ENCODE measurements around the gene NR6A1.

The NR6A1 gene

DNA sequence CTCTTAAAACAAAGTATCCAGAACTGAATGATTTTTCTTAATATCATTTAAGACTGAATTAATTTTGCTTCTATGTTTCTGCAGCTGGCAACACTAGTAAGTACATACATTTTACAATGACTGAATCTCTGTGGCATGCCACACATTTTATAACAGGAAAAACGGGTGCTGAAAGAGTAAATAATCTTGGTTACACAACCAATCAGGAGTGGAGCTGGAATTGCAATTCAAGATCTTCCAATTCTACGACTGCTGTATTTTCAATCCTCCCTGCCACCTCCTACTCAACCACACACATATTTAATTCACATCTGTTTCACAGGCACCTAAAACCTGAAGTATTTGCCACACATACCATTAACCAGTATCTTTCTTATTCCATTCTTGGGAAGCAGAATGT is 211.2 kb downstream of the NR6A1 start:
- Histone ChIP-seq H3K36me3 (ENCODE audit: control insufficient read depth, insufficient read depth, low read length) (no peaks in the 10 kb centered on the region), H3K27ac (ENCODE audit: low read depth, low read length) (no peak overlapping the region), H3K4me1 (ENCODE audit: control insufficient read depth, insufficient read depth, low read length) (no peaks in the 10 kb centered on the region; the same call in 1 of the 2 replicates), H3K9me3 (ENCODE audit: control insufficient read depth, insufficient read depth, low read depth, low read length) (no peaks in the 10 kb centered on the region), H3K9ac (ENCODE audit: low read length) (no peak overlapping the region), H3K27me3 (ENCODE audit: control insufficient read depth, insufficient read depth, low read length) (no peaks in the 10 kb centered on the region), H3K4me3 (ENCODE audit: low read depth, low read length) (no peak overlapping the region)

DNA sequence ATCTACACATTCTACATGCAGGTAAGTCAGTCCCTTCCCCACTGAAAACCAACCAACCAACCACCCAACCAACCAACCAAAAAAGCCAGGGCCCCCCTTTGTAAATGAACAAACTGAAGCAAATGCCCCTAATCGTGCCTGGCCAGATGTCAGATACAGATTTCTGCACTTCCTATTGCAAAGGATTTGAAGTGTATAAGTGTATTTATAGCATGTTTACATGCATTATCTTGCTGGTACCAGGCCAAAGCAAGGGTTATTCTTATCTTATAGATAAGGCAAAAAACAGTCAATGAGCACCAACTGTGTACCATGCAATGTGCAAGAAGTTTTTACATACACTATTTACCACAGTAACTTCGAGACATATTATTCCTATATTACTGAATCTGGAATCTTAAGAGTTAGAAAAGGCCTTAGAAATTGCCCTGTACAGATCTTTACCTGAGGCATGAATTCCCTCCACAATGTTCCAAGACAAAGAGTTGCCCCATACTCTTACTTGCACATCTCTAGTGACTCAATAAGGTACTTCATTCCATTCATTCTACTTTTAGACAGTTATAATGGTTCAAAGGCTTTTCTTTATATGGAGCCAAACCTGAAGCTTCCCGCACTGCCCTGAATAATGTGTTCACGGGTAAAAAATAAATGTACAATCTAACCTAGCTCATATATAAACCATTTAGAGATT is 212.2 kb downstream of the NR6A1 start:
- Histone ChIP-seq H3K36me3 (ENCODE audit: control insufficient read depth, insufficient read depth, low read length) (peaks cover 6% of the 10 kb centered on the region; the same call in 1 of the 2 replicates), H3K27ac (ENCODE audit: low read depth, low read length) (no peak overlapping the region), H3K27me3 (ENCODE audit: control insufficient read depth, insufficient read depth, low read length) (no peaks in the 10 kb centered on the region), H3K4me1 (ENCODE audit: control insufficient read depth, insufficient read depth, low read length) (no peaks in the 10 kb centered on the region; the same call in 1 of the 2 replicates), H3K9me3 (ENCODE audit: control insufficient read depth, insufficient read depth, low read depth, low read length) (no peaks in the 10 kb centered on the region), H3K9ac (ENCODE audit: low read length) (no peak overlapping the region), H3K4me3 (ENCODE audit: low read depth, low read length) (no peak overlapping the region)

DNA sequence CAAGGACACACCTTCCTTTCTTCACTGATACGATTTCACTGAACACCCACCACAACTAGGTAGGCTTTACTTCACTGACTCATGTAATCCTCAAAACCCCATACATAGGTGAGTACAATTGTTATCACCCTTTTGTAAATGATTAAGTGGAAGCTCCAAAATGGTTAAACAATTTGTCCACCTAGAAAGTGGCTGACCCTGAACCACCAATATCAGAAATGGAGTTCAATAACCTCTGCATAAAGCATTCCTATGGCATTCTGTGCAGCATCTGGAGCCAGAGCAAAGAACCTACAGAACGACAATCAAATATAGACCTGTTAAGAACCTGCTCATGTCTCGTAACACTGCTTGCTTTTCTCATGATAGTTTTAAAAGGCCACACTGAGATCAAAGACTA is 213.2 kb downstream of the NR6A1 start:
- Histone ChIP-seq H3K9me3 (ENCODE audit: control insufficient read depth, insufficient read depth, low read depth, low read length) (no peaks in the 10 kb centered on the region), H3K4me3 (ENCODE audit: low read depth, low read length) (no peak overlapping the region), H3K4me1 (ENCODE audit: control insufficient read depth, insufficient read depth, low read length) (no peaks in the 10 kb centered on the region; the same call in 1 of the 2 replicates), H3K27me3 (ENCODE audit: control insufficient read depth, insufficient read depth, low read length) (no peaks in the 10 kb centered on the region), H3K27ac (ENCODE audit: low read depth, low read length) (no peak overlapping the region), H3K9ac (ENCODE audit: low read length) (no peak overlapping the region), H3K36me3 (ENCODE audit: control insufficient read depth, insufficient read depth, low read length) (peaks cover 8% of the 10 kb centered on the region; the same call in 1 of the 2 replicates)

DNA sequence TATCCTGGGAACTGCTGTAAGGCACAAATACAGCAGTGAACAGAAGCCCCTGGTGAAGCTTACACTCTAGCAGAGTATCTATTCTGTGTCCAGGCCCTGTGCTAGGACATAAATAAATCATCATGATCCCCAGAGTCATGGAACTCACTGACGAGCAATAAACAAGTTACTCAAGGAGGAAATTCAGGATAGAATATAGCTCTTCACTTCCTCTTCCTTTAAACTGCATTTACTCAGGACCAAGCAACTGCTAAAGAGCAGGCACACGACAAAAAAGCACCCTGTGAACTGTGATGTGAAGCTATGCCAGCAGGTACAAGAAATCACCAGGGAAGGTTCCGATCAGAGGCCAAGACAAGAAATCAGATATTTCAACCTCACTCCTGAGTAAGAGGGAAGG is 216.1 kb downstream of the NR6A1 start:
- Histone ChIP-seq H3K36me3 (ENCODE audit: control insufficient read depth, insufficient read depth, low read length) (peaks cover 8% of the 10 kb centered on the region; the same call in 1 of the 2 replicates), H3K27ac (ENCODE audit: low read depth, low read length) (no peak overlapping the region), H3K4me1 (ENCODE audit: control insufficient read depth, insufficient read depth, low read length) (peaks cover 5% of the 10 kb centered on the region; the same call in 1 of the 2 replicates), H3K4me3 (ENCODE audit: low read depth, low read length) (no peak overlapping the region), H3K27me3 (ENCODE audit: control insufficient read depth, insufficient read depth, low read length) (no peaks in the 10 kb centered on the region), H3K9ac (ENCODE audit: low read length) (no peak overlapping the region), H3K9me3 (ENCODE audit: control insufficient read depth, insufficient read depth, low read depth, low read length) (no peaks in the 10 kb centered on the region)

DNA sequence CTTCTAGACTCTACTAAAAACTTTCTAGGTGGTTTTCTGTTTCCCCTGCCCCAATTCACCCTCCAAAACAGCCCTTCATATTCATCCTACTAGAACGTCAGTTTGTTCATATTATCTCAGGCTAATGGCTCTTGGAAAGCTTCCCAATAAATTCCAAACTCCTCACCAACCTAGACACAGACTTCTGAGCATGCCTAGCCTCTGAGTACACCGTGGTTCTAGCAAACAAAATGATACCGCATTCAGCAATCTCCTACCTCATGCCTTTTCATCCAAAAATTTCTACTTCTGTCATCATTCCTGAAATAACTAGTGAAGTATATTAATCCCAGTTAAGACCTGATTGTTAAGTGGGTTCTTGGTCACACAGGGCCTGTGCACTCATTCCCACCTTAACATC is 217.4 kb downstream of the NR6A1 start:
- Histone ChIP-seq H3K9me3 (ENCODE audit: control insufficient read depth, insufficient read depth, low read depth, low read length) (no peaks in the 10 kb centered on the region), H3K9ac (ENCODE audit: low read length) (no peak overlapping the region), H3K36me3 (ENCODE audit: control insufficient read depth, insufficient read depth, low read length) (peaks cover 8% of the 10 kb centered on the region; the same call in 1 of the 2 replicates), H3K27ac (ENCODE audit: low read depth, low read length) (no peak overlapping the region), H3K4me1 (ENCODE audit: control insufficient read depth, insufficient read depth, low read length) (peaks cover 5% of the 10 kb centered on the region; the same call in 1 of the 2 replicates), H3K4me3 (ENCODE audit: low read depth, low read length) (no peak overlapping the region), H3K27me3 (ENCODE audit: control insufficient read depth, insufficient read depth, low read length) (no peaks in the 10 kb centered on the region)

DNA sequence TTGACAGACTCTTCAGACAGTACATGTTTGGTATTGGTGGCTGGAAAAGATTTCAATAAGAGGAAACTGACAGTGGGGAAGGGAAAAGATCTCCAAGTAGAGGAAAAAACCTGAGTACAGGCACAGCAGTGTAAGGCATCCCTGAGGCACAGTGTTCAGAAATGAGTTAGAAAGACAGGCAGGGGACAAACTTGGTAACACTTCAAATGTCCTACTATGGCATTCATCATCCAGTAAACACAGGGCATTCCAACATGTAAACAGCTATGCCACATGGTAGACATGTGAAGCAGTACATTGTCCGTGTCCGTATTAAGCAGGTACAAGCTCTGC is 218.9 kb downstream of the NR6A1 start:
- no peak overlapping the region for H3K4me3 ChIP-seq (ENCODE audit: low read depth, low read length)
- H3K36me3 ChIP-seq (ENCODE audit: control insufficient read depth, insufficient read depth, low read length) = peaks cover 8% of the 10 kb centered on the region; the same call in 1 of the 2 replicates
- peaks cover 5% of the 10 kb centered on the region; the same call in 1 of the 2 replicates for H3K4me1 ChIP-seq (ENCODE audit: control insufficient read depth, insufficient read depth, low read length)
- no peaks in the 10 kb centered on the region for H3K9me3 ChIP-seq (ENCODE audit: control insufficient read depth, insufficient read depth, low read depth, low read length)
- H3K27me3 ChIP-seq (ENCODE audit: control insufficient read depth, insufficient read depth, low read length) = no peaks in the 10 kb centered on the region
- no peak overlapping the region for H3K9ac ChIP-seq (ENCODE audit: low read length)
- H3K27ac ChIP-seq (ENCODE audit: low read depth, low read length) = no peak overlapping the region

DNA sequence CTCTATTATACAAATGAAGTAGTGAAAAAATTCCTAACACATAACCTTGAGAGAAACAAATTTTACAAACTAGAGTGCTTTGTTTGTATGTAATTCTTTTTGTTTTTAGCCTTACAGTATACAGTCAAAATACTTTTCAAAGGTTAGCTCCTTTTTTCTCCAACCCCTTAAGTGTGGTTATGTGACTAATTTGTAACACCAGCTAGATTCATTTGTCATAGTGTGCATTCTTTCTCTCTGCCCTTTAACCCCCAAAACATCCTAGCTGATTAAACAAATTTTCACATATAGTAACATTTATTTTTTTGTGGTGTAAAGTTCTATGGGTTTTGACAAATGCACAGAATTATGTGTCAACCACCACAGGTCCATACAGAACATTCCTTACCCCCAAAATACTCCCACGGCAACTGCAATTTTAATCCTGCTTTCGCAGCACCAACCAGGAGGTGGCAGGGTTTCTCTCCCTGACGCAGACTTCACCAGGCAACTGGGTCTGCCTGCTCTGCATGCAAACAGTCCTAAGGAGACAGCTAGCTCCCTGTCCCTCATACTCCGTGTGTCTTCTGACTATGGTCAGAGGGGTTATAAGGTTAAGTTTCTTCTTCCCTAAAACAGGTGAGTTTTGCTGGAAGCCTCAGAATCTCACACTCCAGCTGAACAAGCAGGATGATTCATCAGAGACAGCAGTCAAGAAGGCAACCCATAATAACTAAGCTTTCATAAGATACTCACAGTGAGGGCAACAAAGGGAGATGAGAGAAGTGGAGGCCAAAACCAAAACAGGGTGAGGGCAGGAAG is 219.4 kb downstream of the NR6A1 start:
- no peak overlapping the region for H3K27ac ChIP-seq (ENCODE audit: low read depth, low read length)
- H3K36me3 ChIP-seq (ENCODE audit: control insufficient read depth, insufficient read depth, low read length) = peaks cover 8% of the 10 kb centered on the region; the same call in 1 of the 2 replicates
- H3K9me3 ChIP-seq (ENCODE audit: control insufficient read depth, insufficient read depth, low read depth, low read length) = no peaks in the 10 kb centered on the region
- no peak overlapping the region for H3K9ac ChIP-seq (ENCODE audit: low read length)
- H3K4me3 ChIP-seq (ENCODE audit: low read depth, low read length) = no peak overlapping the region
- no peaks in the 10 kb centered on the region for H3K27me3 ChIP-seq (ENCODE audit: control insufficient read depth, insufficient read depth, low read length)
- peaks cover 5% of the 10 kb centered on the region; the same call in 1 of the 2 replicates for H3K4me1 ChIP-seq (ENCODE audit: control insufficient read depth, insufficient read depth, low read length)

DNA sequence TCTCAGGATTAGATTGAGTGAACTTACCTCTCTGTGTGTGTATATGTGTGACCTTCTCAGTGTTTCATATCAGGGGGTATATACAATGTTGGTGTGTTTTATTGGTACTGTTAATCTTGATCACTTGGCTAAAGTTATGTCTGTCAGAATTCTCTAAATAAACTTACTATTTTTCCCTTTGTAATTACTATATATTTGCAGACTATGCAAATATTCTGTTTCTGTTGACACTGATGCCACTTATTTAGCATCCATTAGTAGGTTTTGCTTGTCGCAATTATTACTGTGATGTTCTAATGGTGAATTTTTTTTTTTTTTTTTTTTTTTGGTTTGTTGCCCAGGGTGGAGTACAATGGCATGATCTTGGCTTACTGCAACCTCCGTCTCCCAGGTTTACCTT is 221.0 kb downstream of the NR6A1 start:
- no peak overlapping the region for H3K27ac ChIP-seq (ENCODE audit: low read depth, low read length)
- H3K36me3 ChIP-seq (ENCODE audit: control insufficient read depth, insufficient read depth, low read length) = peaks cover 8% of the 10 kb centered on the region; the same call in 1 of the 2 replicates
- H3K9me3 ChIP-seq (ENCODE audit: control insufficient read depth, insufficient read depth, low read depth, low read length) = no peaks in the 10 kb centered on the region
- no peaks in the 10 kb centered on the region for H3K27me3 ChIP-seq (ENCODE audit: control insufficient read depth, insufficient read depth, low read length)
- H3K4me1 ChIP-seq (ENCODE audit: control insufficient read depth, insufficient read depth, low read length) = peaks cover 10% of the 10 kb centered on the region
- no peak overlapping the region for H3K9ac ChIP-seq (ENCODE audit: low read length)
- H3K4me3 ChIP-seq (ENCODE audit: low read depth, low read length) = no peak overlapping the region

DNA sequence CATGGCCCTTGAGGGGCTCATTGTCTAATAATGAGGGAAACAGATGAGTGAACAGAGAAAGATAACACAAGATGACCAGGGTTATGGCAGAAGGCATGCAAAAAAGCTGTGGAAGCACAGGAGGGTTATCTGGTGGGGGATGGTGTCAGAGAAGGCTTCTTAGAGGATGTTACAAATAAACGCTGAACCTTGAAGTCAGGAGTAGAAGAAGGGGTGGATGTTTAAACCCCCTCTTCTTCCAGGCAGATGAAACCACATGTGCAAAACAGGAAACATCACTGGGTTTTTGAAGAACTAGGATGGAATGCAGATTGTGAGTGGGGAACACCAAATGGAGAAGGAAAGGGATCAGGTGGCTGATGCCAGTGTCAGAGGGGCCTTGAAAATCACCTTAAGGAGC is 222.1 kb downstream of the NR6A1 start:
- Histone ChIP-seq H3K27me3 (ENCODE audit: control insufficient read depth, insufficient read depth, low read length) (no peaks in the 10 kb centered on the region), H3K9me3 (ENCODE audit: control insufficient read depth, insufficient read depth, low read depth, low read length) (no peaks in the 10 kb centered on the region), H3K4me3 (ENCODE audit: low read depth, low read length) (no peak overlapping the region), H3K36me3 (ENCODE audit: control insufficient read depth, insufficient read depth, low read length) (0 out of 2 replicates have a peak, but pooled peaks cover 3% of the 10 kb centered on the region), H3K27ac (ENCODE audit: low read depth, low read length) (no peak overlapping the region), H3K4me1 (ENCODE audit: control insufficient read depth, insufficient read depth, low read length) (peaks cover 14% of the 10 kb centered on the region), H3K9ac (ENCODE audit: low read length) (no peak overlapping the region)

DNA sequence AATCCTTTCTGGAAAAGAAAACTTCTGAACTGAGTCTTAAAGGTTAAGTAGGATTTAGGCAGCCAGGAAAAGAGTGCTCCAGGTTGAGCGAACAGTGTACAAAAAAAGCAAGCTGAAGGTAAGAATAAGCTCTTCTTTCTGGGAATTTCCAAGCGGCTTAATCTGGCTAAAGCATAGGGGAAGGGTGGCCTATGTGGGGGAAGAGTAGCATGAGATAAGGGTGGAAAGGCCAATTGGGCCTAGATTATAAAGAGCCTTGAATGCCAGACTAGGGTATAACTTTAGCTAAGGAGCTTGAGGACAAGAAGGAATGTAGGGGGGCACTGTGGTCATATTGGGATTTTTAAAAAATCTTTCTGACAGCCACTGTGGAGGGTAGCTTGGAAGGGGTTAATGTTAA is 226.6 kb downstream of the NR6A1 start:
- H3K27ac ChIP-seq (ENCODE audit: low read depth, low read length) = no peak overlapping the region
- H3K9me3 ChIP-seq (ENCODE audit: control insufficient read depth, insufficient read depth, low read depth, low read length) = no peaks in the 10 kb centered on the region
- H3K4me3 ChIP-seq (ENCODE audit: low read depth, low read length) = no peak overlapping the region
- H3K9ac ChIP-seq (ENCODE audit: low read length) = no peak overlapping the region
- H3K36me3 ChIP-seq (ENCODE audit: control insufficient read depth, insufficient read depth, low read length) = peaks cover 16% of the 10 kb centered on the region
- no peaks in the 10 kb centered on the region for H3K27me3 ChIP-seq (ENCODE audit: control insufficient read depth, insufficient read depth, low read length)
- peaks cover 10% of the 10 kb centered on the region for H3K4me1 ChIP-seq (ENCODE audit: control insufficient read depth, insufficient read depth, low read length)

DNA sequence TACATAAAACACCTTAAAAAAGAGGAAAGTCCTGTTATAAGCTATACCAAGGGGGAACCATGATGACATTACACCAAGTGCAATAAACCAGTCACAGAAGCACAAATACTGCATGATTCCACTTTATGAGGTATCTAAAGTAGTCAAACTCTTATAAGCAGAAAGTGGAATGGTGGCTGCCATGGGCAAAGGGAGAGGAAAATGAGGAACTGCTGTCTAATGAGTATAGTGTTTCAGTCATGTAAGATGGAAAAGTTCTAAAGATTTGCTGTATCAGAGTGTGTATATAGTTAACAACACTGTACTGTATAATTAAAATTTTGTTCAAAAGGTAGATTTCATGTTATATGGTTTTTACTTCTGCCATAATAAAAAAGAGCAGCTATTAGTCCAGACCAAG is 229.3 kb downstream of the NR6A1 start:
- Histone ChIP-seq H3K36me3 (ENCODE audit: control insufficient read depth, insufficient read depth, low read length) (peaks cover 33% of the 10 kb centered on the region), H3K4me3 (ENCODE audit: low read depth, low read length) (no peak overlapping the region), H3K4me1 (ENCODE audit: control insufficient read depth, insufficient read depth, low read length) (peaks cover 10% of the 10 kb centered on the region), H3K9ac (ENCODE audit: low read length) (no peak overlapping the region), H3K9me3 (ENCODE audit: control insufficient read depth, insufficient read depth, low read depth, low read length) (no peaks in the 10 kb centered on the region), H3K27me3 (ENCODE audit: control insufficient read depth, insufficient read depth, low read length) (no peaks in the 10 kb centered on the region), H3K27ac (ENCODE audit: low read depth, low read length) (no peak overlapping the region)
